HG03571 (cell line): ENCODE data around the gene RBP5.
A peak's percentile ranks its signal among the peaks of the same experiment; 100 is the strongest.
"Not testable (repeated sequence)": the region's sequence is repeated elsewhere in the genome, so short reads cannot be mapped to it uniquely, and the experiment has no call there.

Experiments
- ATAC-seq: cut with Tn5 transposase; IDR thresholded peaks from one replicate; pipeline ENCODE4 v1.9.1; 2021; ENCODE audit not compliant: unreplicated experiment

Gene RBP5

DNA sequence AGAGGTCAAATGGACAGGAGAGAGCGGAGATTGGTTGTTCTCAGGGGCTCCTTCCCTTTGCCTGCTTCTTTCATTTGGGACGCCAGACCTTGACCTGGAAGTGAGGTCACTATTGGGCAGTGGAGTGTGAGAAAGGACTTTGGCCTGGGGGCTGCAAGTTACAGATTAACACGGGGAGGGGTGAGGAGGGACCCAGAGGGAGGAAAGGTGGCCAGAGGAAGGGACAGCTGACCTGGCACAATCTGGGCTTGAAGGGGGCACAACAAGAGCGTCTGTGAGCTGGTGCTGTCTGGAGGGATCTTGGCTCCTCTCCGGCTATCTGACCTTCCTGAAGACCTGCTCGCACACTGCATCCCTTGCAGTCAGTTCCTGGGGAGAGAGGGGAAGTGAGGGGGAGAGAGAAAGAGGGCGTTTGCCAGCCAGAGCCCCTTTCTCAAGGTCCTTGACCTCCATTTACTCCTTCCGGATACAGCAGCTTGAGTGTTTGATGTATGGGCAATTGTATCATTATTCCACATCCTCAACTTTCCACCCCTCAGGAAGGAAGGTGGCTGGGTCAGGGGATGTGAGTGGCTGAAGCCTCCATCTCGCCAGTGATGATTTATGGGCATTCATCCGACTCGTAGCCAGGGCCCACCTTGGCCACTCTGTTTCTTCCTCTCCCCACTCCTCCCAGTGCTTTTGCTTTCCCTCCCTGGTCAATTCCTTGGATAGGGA is 4.7 kb downstream of the RBP5 start:
- ATAC-seq: no peak

DNA sequence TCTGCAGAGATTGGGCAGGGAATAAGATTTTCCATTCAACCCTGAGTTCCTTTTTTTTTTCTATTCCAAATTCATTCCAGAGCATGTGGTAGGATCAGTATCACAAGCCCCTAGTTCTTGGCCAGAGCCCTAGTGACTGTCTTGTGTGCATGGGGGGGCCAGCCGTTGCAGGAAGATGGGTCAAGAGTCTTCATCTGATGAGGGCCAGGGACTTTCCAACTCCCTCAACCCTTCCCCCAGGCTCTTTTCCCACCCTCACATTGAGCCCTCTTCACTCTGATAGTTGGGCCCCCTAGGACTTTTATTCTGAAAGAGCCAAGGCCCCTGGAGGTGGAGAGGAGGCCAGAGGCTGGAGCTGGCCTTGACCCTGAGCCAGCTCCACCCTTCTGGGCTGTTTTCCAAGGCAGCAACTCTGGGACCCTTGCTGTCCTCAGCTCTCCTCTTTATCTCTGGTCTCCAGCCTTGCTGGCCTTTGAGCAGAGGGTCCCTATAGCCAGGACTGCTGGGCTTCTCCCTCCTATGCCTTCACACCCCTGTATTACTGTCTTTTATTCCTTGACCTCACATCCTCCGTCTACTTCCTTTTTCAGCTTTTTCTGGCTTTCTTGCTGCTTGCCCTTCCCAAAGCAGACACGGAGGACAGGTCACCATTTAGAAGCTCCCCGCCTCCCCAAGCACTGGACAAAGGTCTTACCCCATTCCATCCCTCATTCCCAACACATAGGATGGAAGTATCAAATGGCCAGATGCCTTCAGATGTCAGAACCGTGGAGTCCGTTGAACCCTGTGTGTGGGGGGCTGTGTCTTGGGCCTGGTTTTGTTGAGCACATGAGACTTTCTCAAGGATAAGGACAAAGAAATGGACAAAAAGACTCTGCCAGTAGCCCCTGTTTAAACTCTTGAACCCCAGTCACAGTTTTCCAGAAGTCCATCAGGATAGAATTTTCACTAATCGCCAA is 5.6 kb downstream of the RBP5 start:
- ATAC-seq: no peak

DNA sequence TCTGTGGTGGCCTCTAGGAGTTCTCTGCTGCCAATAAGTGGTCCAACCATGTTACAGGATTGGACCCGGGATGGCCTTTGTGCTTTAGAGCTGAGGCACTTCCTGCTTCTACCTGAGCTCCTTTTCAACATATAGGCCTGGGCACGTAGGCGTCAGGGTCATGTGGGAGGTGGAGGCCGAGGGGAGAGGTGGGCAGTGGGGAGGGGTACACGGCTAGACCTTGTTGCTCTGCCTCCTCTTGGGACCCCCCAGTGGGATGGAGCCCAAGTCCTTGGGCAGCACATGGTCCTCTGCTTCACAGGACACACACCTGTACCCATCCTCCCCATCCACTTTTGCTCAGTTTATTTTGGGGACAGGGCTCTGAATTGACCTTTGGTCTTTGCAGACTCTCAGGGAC is 7.4 kb downstream of the RBP5 start:
- no peak for ATAC-seq

DNA sequence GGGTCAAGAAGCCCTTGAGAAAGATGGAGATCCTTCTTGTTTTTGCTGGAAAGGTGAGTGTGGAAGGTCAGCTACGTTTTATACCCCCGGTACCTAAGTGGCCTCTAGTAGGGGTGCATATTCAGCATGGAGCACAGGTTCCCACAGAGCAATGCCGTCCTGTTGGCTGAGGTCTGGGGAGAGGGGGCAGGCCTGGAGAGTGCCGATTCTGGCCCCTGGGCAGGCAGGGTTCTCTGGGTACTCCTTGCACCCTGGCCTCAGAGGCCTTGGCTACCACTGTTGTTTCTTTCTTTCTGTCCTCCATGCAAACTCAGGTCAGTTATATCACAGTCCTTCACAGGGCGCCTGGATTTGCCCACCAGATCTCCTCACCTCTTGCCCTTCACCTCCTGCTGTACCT is 8.5 kb downstream of the RBP5 start:
- no peak for ATAC-seq

DNA sequence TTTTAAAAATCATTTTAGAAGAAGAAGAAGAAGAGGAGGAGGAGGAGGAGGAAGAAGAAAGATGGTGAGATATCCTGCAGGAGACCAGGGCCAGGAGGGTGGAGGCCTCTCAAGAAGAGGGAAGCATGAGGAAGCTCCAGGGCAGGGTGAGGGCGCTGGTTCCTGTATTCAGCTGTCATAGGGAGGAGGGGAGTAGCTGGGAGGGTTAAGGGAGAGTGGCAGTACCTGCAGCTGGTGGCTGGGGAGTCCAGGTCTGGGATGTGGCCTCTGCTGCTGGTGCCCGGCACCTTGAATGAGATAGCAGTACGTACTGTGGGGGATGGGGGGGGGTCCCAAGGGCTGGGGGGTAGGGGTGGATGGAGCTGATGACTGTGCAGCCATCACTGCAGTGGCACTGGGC is 9.8 kb downstream of the RBP5 start:
- ATAC-seq: no peak

DNA sequence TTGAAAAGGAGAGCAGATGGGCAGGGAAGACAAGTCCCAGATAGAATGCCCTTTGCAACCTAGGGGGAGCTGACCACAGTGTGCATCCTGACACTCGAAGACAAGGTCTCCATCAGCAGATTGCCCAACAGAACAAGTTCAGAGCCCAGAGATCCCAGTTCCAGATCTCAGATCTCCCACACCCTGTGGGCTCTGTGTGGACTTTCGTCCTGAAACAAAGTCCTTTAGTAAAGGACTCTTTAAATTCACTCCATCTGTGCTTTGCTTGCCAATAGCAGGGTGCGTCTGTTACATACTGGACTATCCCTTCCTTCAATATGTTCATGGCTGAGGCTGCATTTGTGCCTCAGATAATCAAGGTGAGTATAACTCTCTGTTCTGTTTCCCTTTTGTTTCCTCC is 11.0 kb downstream of the RBP5 start:
- no peak for ATAC-seq

DNA sequence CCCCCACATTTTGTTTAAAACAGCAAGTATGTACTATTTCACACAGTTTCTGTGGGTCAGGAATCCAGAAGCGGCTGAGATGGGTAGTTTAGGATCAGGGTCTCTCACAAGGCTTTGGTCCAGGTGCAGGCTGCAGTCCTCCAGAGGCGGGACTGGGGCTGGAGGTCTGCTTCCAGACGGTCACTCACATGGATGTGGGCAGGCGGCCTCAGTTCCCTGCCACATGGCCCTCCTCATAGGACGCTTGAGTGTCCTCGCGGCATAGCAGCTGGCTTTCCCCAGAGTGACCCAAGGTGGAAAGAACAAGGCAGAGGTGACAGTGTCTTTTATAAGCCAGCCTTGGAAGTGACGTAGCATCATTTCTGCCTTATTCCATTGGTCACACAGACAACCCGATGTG is 11.8 kb downstream of the RBP5 start:
- no peak for ATAC-seq

DNA sequence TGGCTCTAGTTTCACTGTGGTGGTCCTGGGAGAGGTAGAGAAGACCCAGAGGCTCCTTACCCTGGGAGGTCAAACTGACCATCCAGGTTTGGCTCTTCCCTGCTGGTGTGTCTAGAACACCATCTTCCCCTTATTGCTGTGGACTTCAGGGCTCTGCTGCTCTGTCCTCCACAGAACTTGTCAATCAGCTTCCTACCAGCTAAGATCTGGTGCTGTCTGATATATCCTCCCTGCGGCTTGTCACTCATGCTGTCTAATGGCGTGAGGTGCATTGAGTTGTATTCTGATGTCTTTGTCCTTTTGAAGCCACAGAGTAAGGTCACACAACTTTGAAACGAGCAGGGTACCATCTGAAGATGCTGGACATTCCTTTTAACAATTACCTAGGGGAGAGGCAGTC is 12.5 kb downstream of the RBP5 start:
- ATAC-seq: no peak

DNA sequence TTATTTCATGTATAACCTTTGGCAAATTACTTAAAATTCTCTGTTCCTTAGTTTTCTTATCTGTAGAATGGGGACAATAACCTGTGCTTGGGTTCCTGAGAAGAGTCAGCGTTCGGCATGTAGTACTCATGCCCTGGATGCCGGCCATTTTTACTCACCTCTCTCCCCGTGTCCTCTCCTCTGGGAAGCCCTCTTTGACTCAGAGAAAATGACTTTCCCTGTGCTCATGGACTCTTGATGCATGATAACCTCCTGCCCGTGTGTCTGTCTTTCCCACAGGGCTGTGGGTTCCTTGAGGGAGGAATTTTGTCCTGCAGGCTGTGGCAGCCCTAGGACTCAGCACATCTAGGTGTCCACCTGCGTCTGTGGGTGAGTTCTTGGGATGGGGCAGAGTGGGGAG is 13.8 kb downstream of the RBP5 start:
- ATAC-seq: no peak

DNA sequence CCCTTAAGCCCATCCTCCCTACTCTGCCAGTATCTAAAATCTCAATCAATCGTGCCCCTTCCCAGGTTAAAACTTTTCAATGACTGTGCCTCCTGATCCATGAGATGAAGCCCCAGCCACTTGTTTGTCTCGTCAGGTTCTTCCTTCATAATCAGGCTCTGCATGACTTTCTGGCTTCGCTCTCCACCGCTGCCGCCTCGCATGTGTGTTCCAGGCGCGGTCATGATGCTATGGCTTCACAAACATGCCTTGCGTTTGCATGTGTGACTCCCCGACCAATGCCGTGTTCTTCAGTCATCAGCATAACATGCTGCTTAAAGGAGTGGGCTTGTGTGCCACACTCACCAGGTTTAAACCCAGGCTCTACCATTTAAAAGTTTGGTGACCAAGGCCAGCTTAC is 14.7 kb downstream of the RBP5 start:
- no peak for ATAC-seq

DNA sequence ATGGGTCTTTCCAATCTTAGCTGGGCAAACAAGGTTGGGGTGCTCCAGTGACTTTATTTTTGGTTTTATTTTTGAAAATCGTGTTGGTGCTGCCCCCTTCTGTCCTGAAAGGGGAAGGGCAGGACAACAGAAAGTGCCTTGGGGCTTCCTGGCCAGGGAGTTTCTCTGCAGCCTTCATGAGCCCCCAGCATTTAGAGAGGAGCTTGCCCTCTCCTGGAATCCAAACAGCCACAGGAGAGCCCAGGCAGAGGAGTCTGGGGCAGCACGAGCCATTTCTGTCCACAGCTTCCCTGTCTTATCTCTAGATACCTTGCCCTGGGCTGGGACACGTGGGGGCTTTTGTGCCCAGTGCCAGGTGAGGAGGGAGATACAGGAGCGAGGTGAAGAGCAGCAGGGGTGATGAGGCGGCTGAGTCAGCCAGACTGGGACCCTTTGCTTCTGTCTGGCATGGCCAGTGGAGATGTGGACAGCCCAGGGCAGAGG is 15.3 kb downstream of the RBP5 start:
- no peak for ATAC-seq

DNA sequence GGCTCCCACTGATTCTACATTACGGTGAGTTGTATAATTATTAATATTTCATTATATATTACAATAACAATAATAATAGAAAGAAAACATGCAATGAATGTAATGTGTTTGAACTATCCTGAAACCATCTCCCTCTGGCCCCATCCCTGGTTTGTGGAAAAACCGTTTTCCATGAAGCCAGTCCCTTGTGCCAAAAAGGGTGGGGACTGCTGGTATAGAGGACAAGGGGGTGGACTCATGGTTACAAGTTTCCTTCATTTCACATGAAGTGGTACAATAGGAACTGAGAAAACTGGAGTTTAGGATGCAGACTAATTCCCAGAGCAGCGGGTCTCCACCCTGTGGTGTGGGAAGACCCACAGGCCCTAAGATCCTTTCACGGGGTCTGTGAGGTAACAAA is 16.6 kb downstream of the RBP5 start:
- no peak for ATAC-seq

DNA sequence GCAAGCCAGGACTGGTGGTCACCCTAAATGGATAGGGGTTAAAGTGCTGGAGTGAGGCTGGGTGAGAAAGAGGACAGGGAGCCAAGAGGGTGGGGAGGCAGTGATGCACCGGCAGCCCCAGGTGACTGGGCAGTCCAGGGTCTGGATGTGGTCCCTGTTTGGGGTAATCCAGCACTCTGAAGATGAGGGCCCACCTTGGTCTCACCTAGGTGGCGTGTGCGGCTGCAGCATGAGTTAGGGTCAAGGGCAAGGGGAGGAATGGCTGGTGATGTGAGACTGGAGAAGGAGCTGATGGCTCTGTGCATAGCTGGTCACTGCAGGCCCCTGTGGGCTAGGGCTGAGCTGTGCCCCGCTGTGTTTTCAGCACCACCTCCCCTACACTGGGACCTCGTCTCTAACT is 18.0 kb downstream of the RBP5 start:
- ATAC-seq: no peak

DNA sequence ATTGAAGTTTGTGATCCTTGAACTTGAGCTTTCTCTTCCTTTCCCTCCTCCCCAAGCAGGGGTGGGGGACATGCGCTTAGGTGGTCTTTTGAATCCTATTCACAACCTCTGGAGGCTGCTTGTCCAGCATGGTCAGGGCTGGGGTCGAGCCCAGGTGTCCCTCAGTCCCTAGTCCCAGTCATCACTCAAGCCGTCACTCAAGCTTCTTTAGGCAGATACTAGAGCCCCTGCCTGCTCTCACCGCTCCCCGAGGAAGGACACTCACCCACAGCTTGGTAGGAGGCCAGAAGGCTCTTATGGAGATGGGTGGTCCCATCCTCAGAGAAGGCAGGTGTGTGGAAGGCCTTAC is 19.1 kb downstream of the RBP5 start:
- no peak for ATAC-seq

DNA sequence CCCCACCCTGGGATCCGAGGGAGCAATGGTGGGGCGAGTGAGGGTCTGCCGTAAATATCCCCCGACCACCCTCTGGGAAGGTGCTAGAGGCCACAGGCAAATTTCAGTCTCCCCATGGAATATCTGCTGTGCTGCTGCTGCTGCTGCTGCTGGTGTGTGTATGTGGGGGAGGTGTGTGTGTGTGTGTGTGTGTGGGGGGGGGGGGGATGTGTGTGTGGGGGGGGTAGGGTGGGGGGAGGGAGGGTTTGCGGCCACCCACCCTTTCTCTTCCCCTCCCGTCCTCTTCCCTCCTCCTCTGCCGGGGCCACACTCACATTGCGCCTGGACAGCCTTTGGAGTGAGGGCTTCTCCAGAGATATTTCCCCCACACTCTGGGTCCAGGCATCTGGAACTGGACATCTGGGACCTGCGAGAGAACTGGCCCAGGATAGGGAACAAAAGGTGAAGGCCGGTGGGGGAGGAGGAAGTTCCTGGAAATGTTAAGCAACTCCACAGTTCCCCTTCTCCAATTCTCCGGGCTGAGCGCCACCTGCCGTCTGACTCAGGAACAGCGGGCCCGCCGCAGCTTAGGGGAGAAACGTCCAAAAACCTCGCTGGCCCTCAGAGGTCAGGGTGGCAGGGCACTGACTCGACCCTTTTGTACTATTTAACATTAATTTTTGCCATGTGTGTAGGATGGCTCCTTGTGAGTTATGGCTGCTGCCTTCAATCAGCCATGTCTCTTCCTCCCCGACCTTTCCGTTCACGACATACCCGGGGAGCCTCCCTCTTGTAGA is 19.7 kb downstream of the RBP5 start, which contains the start of gene C1RL:
C1RL (minus strand) TSS at position 419 of the 776 bp plus-strand sequence; CDS start at position 385, 34 bp downstream.
- no peak for ATAC-seq

DNA sequence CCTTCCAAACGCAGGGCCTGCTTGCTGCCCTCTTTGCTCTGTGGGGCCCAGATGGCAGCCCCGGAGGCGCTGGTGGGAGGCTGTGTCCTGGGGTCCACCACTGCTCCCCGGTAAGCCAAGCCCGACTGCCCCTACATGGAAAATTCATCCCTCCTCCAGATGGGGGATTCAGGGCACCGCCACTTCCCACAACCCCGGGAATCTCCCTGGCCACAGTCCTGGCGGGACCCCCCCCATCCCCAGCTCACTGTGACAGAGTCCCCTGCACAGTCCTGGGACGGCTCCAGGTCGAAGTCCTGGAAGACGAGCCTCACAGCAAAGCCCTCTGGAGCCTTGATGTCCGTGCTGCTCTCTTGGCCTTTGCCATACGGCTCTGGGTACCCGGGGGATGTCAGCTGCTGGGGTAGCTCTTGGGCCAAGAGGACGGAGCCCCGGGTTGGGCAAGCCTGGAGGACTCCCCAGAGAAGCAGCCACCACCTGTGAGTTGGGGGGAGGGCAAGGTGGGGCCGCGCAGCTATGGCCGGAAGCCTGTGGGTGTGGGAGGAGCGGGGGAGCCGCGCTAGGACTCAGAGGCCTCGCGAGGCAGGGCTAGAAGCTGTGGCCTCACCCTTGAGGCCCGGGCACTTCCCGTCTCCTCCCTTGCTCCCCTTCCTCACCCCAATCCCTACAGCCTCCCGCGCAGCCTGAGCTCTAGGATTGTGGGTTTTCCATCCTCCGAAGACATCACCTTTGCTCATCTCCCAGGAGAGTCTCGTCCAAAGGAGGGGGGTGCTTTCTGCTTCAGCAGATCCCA is 20.5 kb downstream of the RBP5 start:
- peak; percentile 90 for ATAC-seq

DNA sequence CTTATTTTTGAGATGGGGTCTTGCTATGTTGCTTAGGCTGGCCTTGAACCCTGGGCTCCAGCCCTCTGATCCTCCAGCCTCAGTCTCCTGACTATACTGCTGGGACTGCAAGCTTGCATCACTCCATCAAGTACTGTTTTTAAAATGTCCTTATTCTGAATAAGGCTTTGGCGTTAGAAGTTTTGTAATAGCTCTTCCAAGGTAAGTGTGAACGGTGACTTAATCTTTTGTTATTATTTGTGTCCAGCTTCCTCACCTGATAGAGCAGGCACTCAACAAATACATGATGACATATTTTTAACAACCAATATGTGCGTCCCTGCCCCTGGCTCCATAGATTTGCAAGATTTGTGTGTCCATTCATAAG is 21.1 kb downstream of the RBP5 start:
- no peak for ATAC-seq

DNA sequence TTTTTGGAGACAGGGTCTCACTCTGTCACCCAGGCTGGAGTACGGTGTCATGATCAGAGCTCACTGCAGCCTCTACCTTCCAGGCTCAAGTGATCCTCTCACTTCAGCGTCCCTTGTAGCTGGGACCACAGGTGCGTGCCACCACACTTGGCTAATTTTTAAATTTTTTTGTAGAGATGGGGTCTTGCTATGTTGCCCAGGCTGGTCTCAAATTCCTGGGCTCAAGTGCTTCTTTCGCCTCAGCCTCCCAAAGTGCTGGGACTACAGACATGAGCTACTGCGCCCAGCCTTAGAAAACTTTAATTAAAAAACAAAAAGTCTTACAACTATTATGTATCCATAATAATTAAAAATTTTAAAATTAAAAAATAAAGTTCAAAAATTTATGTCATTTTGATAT is 21.5 kb downstream of the RBP5 start:
- not testable (repeated sequence) for ATAC-seq

DNA sequence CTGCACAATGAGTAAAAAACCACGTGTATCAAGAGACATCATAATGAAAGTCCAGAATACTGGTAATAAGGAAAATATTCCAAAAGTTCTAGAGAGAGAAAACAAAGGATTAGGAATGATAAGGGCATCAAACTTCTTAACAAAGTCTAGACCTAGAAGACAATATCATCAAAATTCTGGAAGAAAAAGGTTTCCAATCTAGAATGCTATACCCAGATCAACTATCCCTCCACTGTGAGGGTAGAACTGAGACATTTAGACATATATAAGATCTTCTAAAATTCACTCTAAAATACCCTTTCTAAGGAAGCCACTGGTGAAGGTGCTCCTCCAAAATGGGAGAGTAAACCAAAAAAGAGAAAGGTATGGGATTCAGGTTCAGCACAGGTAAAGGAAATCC is 22.6 kb downstream of the RBP5 start:
- no peak for ATAC-seq

DNA sequence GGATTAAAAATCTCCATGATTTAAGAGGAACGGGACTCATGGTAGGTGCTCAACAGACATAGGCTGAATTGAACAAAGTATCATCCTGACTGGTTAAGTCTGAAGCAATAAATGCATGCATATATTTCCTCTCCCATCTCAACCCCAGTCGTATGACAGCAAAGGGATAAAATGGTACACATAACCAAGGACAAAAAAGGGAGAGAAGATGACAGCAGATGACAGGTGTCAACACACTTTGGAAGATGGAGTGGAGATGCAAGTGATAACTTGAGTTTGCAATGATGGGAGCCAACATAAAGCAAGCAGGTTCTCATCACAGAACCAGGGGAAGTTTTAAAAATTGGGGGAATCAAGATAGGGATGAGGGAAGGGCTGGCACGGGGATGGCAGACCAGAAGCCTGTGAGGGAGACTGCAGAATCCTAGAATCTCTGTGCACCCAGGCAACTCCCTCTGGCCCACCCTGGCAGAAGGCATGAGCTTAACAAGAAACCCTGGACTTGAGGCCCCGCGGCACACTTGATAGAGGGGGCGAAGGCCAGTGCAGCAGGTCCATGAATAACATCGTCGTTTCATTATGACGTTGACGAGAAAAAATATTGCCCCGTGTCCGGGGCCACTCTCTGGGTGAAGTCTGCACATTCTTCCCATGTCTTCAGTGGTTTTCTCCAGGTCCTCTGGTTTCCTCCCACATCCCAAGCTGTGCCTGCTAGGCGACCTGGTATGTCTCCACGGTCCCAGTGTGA is 24.7 kb downstream of the RBP5 start:
- ATAC-seq: no peak
